ENCODE results near the gene EBF4. TPM values are rescaled to one million over a fixed set of nuclear protein-coding genes. Genes with fewer than 3 reads are reported as not detected.
"Not testable (repeated sequence)": the region's sequence is repeated elsewhere in the genome, so short reads cannot be mapped to it uniquely, and the experiment has no call there.

The EBF4 gene
- total RNA-seq, 1 donor from 2014 or later: 11.4 TPM

- no peaks in the 10 kb centered on the region for H3K9me3 Mint-ChIP-seq (ENCODE audit: low read depth)
- no peak overlapping the region for H3K4me3 Mint-ChIP-seq (ENCODE audit: unreplicated experiment)
- H3K36me3 Mint-ChIP-seq (ENCODE audit: low read depth): peaks cover 3% of the 10 kb centered on the region
- peaks cover 22% of the 10 kb centered on the region for H3K4me1 Mint-ChIP-seq (ENCODE audit: low read depth)
- H3K27ac Mint-ChIP-seq (ENCODE audit: unreplicated experiment): no peak overlapping the region
- DNase-seq (ENCODE audit: low spot score): no peak
- TF ChIP-seq, protein P1, sequence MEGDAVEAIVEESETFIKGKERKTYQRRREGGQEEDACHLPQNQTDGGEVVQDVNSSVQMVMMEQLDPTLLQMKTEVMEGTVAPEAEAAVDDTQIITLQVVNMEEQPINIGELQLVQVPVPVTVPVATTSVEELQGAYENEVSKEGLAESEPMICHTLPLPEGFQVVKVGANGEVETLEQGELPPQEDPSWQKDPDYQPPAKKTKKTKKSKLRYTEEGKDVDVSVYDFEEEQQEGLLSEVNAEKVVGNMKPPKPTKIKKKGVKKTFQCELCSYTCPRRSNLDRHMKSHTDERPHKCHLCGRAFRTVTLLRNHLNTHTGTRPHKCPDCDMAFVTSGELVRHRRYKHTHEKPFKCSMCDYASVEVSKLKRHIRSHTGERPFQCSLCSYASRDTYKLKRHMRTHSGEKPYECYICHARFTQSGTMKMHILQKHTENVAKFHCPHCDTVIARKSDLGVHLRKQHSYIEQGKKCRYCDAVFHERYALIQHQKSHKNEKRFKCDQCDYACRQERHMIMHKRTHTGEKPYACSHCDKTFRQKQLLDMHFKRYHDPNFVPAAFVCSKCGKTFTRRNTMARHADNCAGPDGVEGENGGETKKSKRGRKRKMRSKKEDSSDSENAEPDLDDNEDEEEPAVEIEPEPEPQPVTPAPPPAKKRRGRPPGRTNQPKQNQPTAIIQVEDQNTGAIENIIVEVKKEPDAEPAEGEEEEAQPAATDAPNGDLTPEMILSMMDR (IDR thresholded peaks at IDR 0.05): no peak
- H3K27me3 Mint-ChIP-seq (ENCODE audit: low read depth): peaks cover 52% of the 10 kb centered on the region
Observed at GRCh38 chr20:2804041-2804828, 111.7 kb downstream of the EBF4 start.

GRCh38 chr20:2804852-2805688 lies 112.5 kb downstream of the EBF4 start:
- Mint-ChIP-seq H3K4me3 (ENCODE audit: unreplicated experiment) (no peak overlapping the region), H3K27ac (ENCODE audit: unreplicated experiment) (no peak overlapping the region), H3K36me3 (ENCODE audit: low read depth) (peaks cover under 1% of the 10 kb centered on the region), H3K27me3 (ENCODE audit: low read depth) (peaks cover 47% of the 10 kb centered on the region), H3K9me3 (ENCODE audit: low read depth) (no peaks in the 10 kb centered on the region), H3K4me1 (ENCODE audit: low read depth) (peaks cover 15% of the 10 kb centered on the region)
- TF ChIP-seq, protein P1 (IDR thresholded peaks at IDR 0.05): no peak
- DNase-seq (ENCODE audit: low spot score): no peak

- DNase-seq (ENCODE audit: low spot score): no peak
- Mint-ChIP-seq H3K27me3 (ENCODE audit: low read depth) (peaks cover 44% of the 10 kb centered on the region), H3K4me3 (ENCODE audit: unreplicated experiment) (no peak overlapping the region), H3K9me3 (ENCODE audit: low read depth) (no peaks in the 10 kb centered on the region), H3K4me1 (ENCODE audit: low read depth) (peaks cover 11% of the 10 kb centered on the region), H3K36me3 (ENCODE audit: low read depth) (no peaks in the 10 kb centered on the region), H3K27ac (ENCODE audit: unreplicated experiment) (no peak overlapping the region)
- TF ChIP-seq, protein P1 (IDR thresholded peaks at IDR 0.05): no peak
Observed at GRCh38 chr20:2805689-2806350, 113.2 kb downstream of the EBF4 start.

- H3K4me1 Mint-ChIP-seq (ENCODE audit: low read depth): peaks cover 6% of the 10 kb centered on the region
- no peak overlapping the region for H3K27ac Mint-ChIP-seq (ENCODE audit: unreplicated experiment)
- TF ChIP-seq, protein P1 (IDR thresholded peaks at IDR 0.05): no peak
- H3K36me3 Mint-ChIP-seq (ENCODE audit: low read depth): no peaks in the 10 kb centered on the region
- no peaks in the 10 kb centered on the region for H3K9me3 Mint-ChIP-seq (ENCODE audit: low read depth)
- no peak for DNase-seq (ENCODE audit: low spot score)
- peaks cover 38% of the 10 kb centered on the region for H3K27me3 Mint-ChIP-seq (ENCODE audit: low read depth)
- no peak overlapping the region for H3K4me3 Mint-ChIP-seq (ENCODE audit: unreplicated experiment)
Observed at GRCh38 chr20:2806351-2806701, 113.7 kb downstream of the EBF4 start.

- H3K4me3 Mint-ChIP-seq (ENCODE audit: unreplicated experiment): no peak overlapping the region
- H3K4me1 Mint-ChIP-seq (ENCODE audit: low read depth): peaks cover 5% of the 10 kb centered on the region
- no peak overlapping the region for H3K27ac Mint-ChIP-seq (ENCODE audit: unreplicated experiment)
- DNase-seq (ENCODE audit: low spot score): no peak
- H3K9me3 Mint-ChIP-seq (ENCODE audit: low read depth): peaks cover 4% of the 10 kb centered on the region
- peaks cover 2% of the 10 kb centered on the region for H3K36me3 Mint-ChIP-seq (ENCODE audit: low read depth)
- TF ChIP-seq, protein P1 (IDR thresholded peaks at IDR 0.05): no peak
- peaks cover 34% of the 10 kb centered on the region for H3K27me3 Mint-ChIP-seq (ENCODE audit: low read depth)
Observed at GRCh38 chr20:2807019-2807418, 114.4 kb downstream of the EBF4 start.

GRCh38 chr20:2807929-2808328 lies 115.3 kb downstream of the EBF4 start:
- H3K4me1 Mint-ChIP-seq (ENCODE audit: low read depth); H3K4me3 Mint-ChIP-seq (ENCODE audit: unreplicated experiment); H3K36me3 Mint-ChIP-seq (ENCODE audit: low read depth); H3K27ac Mint-ChIP-seq (ENCODE audit: unreplicated experiment); DNase-seq (ENCODE audit: low spot score): not testable (repeated sequence)
- Mint-ChIP-seq H3K27me3 (ENCODE audit: low read depth) (peaks cover 30% of the 10 kb centered on the region), H3K9me3 (ENCODE audit: low read depth) (peaks cover 11% of the 10 kb centered on the region)
